ENCODE measurements around the gene CXCR1. TPM values are rescaled to one million over a fixed set of nuclear protein-coding genes. Genes with fewer than 3 reads are reported as not detected.
"Not testable (repeated sequence)": the region's sequence is repeated elsewhere in the genome, so short reads cannot be mapped to it uniquely, and the experiment has no call there.

CXCR1 gene
- total RNA-seq, 1 experiment from 2014 or later = not detected

DNA sequence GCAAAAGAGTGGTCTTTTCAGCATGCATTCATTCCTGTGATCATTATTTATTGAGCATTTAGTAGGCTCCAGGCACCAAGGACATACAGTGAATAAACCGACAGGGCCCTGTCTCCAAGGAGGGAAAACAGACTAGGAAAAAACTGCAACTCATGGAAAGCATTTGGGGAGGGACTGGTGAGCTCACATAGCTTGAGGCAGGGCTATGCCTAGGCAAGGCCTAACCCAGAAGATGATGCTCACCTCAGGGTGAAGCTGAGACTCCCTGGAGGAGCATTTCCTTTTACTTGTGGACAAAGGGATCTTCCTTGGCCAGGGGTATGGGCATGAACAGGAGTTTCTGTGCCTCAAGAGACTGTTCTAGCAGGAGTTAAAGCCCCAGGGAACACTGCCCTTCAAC is 3.9 kb downstream of the CXCR1 start:
- DNase-seq (ENCODE audit: extremely low read depth, low read depth) = no peak

- DNase-seq (ENCODE audit: extremely low read depth, low read depth) = no peak
Observed at GRCh38 chr2:218161644-218162043, 5.1 kb downstream of the CXCR1 start.

- DNase-seq (ENCODE audit: extremely low read depth, low read depth) = no peak
Observed at GRCh38 chr2:218155953-218156479, 10.7 kb downstream of the CXCR1 start.

DNA sequence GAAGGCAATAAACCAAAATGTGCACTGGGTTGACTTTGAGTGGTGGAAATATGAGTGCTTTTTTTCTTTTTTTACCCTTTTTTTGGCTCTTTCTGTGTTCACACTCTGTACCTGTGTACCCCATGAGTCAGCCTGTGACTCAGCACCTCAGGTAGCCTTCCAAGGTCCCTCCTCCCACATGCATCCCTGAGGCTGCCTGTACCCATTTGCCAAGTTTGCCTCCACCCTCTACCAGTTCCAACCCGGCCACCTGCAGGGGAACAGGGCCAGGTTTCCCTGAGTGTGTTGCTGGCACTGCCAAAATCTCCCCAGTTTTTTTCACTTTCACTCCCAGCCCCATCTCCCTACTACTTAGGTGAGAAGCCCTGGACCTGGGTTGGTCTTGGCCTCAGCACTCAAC is 14.0 kb downstream of the CXCR1 start:
- no peak for DNase-seq (ENCODE audit: extremely low read depth, low read depth)

GRCh38 chr2:218152172-218152571 is 14.6 kb downstream of the CXCR1 start:
- no peak for DNase-seq (ENCODE audit: extremely low read depth, low read depth)

- no peak for DNase-seq (ENCODE audit: extremely low read depth, low read depth)
Observed at GRCh38 chr2:218149848-218150440, 16.8 kb downstream of the CXCR1 start.

DNA sequence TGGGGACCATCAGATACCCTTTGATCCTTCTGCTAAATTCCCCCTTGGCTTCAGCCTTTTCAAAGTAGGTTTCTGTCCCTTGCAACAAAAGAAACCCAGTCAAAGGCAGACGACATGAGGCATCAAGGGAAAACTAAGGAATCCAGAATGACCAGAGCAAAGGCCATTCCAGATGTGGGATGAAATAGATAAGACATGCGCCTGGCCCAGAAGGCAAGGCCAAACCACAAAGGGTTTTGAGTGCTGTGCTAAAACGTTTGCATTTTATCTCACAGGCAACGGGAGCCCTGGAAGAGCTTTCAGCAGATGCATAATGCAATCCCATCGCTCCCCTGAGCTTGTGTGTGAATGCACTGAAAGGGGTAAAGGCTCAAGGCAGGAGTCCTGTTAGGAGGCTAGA is 17.7 kb downstream of the CXCR1 start:
- no peak for DNase-seq (ENCODE audit: extremely low read depth, low read depth)

DNA sequence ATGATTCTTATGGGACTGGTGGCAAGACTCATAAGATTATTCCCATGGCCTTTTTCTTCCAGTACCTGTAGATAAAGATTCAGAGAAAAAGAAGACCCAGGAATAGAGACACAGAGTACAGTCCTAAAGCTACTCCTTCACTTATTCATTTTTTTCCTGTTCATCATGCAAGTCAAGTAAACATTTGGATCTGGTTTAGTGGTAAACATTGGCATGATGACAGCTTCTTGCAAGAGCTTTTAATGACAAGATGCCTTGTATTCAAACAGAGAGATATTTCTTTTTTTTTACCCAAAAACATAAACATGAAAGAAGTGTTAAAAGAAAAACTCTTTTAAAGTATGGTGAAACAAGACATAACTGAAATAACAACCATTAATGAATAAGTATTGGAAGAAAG is 20.7 kb downstream of the CXCR1 start:
- no peak for DNase-seq (ENCODE audit: extremely low read depth, low read depth)

DNA sequence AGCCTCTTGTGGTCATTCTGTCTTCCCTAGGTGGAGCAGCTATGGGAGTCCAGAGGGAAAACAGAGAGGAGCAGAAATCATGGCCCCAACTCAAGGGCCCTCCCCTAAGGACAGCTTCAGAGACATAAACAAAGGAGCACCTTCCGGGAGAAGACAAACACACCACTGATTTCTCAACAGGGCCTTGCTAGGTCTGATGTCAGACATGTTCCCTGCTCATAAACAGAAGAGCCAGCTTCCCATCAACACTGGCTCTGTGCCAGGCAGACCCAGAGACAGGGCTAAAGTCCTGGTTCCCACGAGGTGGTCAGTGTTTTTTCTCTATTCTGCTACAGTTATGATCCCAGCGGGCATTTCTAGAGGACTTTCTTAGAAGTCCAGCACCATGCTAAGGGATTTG is 21.6 kb downstream of the CXCR1 start:
- no peak for DNase-seq (ENCODE audit: extremely low read depth, low read depth)

- DNase-seq (ENCODE audit: extremely low read depth, low read depth) = no peak
Observed at GRCh38 chr2:218138047-218138446, 28.7 kb downstream of the CXCR1 start.

- DNase-seq (ENCODE audit: extremely low read depth, low read depth) = no peak
Observed at GRCh38 chr2:218137514-218137913, 29.2 kb downstream of the CXCR1 start.

DNA sequence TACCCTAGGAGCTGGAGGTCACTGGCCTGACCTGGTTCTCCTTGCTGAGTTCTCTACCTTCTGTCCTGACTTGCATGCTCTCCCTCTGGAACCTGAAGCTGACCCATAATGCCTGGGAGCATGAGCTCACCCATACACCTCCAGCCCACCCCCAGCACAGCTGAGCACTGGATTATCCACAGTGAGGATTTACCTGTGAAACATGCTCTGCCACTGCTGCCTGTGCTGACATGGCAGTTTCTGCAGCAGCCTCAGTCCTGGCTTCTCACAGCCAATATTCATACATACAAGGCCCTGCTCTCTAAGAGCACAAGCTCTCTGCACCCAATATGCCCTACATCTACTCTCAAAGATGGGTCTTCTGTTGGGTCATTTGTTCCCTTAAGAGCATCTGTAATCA is 35.9 kb downstream of the CXCR1 start:
- DNase-seq (ENCODE audit: extremely low read depth, low read depth) = no peak

- no peak for DNase-seq (ENCODE audit: extremely low read depth, low read depth)
Observed at GRCh38 chr2:218130377-218130776, 36.4 kb downstream of the CXCR1 start.

- DNase-seq (ENCODE audit: extremely low read depth, low read depth) = no peak
Observed at GRCh38 chr2:218129458-218130135, 37.2 kb downstream of the CXCR1 start.

GRCh38 chr2:218128781-218129457 is 37.8 kb downstream of the CXCR1 start:
- DNase-seq (ENCODE audit: extremely low read depth, low read depth) = no peak

DNA sequence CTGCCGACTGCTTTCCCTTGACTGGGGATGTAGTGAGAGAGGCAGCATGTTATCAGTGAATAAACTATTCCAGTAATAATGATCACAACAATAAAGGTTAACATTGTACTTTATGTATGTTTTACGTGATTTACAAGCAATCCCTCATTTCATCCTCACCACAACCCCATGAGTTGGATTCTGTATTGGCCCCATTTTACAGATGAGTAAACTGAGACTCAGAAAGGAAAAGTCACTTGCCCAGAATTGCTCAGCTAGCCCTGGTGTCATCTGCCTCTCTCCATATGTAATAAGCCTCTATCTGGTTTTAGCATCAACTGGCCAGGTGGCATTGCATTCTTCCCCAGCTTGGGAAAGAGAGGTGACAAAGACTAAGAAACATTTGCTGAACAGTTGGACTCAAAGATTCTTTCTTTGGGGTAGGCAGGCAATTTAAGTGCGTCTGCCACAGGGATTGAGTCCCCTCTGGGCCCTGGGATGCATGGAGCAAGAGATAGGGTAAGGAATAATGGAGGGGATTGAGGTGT is 38.8 kb downstream of the CXCR1 start:
- no peak for DNase-seq (ENCODE audit: extremely low read depth, low read depth)

GRCh38 chr2:218125626-218126080 is 41.1 kb downstream of the CXCR1 start, which contains the start of gene CXCR2:
Gene CXCR2, plus strand, starts transcription at chr2:218126028. Its CDS starts 8,774 bp downstream, at chr2:218134802.
- DNase-seq (ENCODE audit: extremely low read depth, low read depth) = no peak

DNA sequence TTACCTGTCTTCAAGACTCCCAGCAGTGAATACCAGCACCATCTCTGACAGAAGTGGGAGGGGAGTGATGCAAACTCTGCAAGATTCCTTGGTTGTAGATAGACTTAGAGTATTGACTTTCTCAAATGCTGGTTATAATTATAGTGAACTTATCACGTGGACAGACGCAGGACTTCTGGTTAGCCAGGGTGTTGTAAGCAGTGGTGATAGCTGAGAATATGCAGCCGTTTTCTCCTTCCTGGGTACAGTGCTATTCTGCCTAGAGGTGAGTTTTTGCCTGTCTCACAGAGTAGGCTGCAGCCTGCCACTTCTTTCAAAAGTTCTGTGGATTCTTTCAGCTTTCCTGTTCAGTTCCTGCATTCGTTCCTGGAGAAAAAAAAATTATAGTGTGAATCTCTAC is 41.7 kb downstream of the CXCR1 start:
- DNase-seq (ENCODE audit: extremely low read depth, low read depth) = no peak

DNA sequence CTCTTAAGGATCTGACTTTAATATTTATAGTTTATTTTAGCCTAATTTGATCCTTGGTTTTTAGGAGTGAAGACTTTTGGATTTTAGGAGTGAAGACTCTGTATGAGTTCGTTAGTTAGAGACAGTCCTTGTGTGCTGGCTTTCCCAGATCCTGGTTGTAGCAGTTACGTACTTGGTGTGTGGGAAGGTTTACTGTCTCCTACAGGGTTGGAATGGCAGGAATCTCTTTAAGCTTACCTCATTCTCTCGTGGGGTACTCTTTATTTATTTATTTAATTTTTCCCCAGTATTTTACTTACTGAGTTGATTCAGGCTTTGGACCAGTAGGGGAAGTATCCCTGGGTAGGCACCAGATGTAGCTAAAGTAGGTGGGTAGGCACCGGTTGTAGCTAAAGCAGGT is 42.8 kb downstream of the CXCR1 start:
- no peak for DNase-seq (ENCODE audit: extremely low read depth, low read depth)

- not testable (repeated sequence) for DNase-seq (ENCODE audit: extremely low read depth, low read depth)
Observed at GRCh38 chr2:218122286-218122685, 44.5 kb downstream of the CXCR1 start.

DNA sequence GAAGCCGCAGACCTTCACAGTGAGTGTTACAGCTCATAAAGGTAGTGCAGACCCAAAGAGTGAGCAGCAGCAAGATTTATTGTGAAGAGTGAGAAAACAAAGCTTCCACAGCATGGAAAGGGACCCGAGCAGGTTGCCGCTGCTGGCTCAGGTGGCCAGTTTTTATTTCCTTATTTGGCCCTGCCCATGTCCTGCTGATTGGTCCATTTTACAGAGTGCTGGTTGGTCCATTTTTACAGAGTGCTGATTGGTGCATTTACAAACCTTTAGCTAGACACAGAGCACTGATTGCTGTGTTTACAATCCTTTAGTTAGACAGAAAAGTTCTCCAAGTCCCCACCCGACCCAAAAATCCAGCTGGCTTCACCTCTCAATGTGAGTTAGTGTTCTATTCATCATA is 45.0 kb downstream of the CXCR1 start:
- not testable (repeated sequence) for DNase-seq (ENCODE audit: extremely low read depth, low read depth)

All from NCI-H460 (cell line).